Transverse colon (tissue), 4 donors: ENCODE data around the gene ZNF653. TPM values are rescaled to one million over a fixed set of nuclear protein-coding genes. Genes with fewer than 3 reads are reported as not detected.

Experiments used
- DNase-seq: peaks from one replicate; pipeline ENCODE4 v3.0.0-alpha.2; 2019
- H3K27ac ChIP-seq, 4 donors: fragments of 200-600 bp; sonication (generic); 2 replicates each; pipeline ENCODE4 v1.5.1; 2016 to 2018; ENCODE audit warnings: inconsistent platforms in 4 of 4
- H3K27me3 ChIP-seq: fragments of 200-600 bp; sonication (generic); 2 replicates; pipeline ENCODE4 v1.5.1; 2017; ENCODE audit warnings: inconsistent platforms
- H3K36me3 ChIP-seq, 4 donors: fragments of 200-600 bp; sonication (generic); 2 replicates each; pipeline ENCODE4 v1.5.1; 2017 to 2019; ENCODE audit warnings: inconsistent platforms in 4 of 4
- H3K4me1 ChIP-seq, 4 donors: fragments of 200-600 bp; sonication (generic); 2 replicates each; pipeline ENCODE4 v1.5.1; 2017 to 2020; ENCODE audit warnings: inconsistent platforms in 4 of 4
- H3K4me3 ChIP-seq, 4 donors: fragments of 200-600 bp; sonication (generic); 1 replicate in 1 of 4; 2 replicates in 3 of 4; pipeline versions ENCODE4 v1.5.1 to v1.6.1; 2017 to 2019; ENCODE audit warnings: inconsistent platforms in 4 of 4
- H3K9me3 ChIP-seq, 2 donors: fragments of 200-600 bp; sonication (generic); 2 replicates each; pipeline ENCODE4 v1.5.1; 2017 to 2019; ENCODE audit warnings: inconsistent platforms in 2 of 2
- CTCF ChIP-seq, 5 experiments: fragments of 200-600 bp in 3 of 5; fragments of 450-650 bp in 2 of 5; sonication (generic) in 3 of 5; IDR thresholded peaks; 1 replicate in 2 of 5; 2 replicates in 3 of 5; pipeline ENCODE4 v1.5.1; 2016 to 2017; ENCODE audit warnings: antibody characterized with exemption in 5 of 5, inconsistent platforms in 3 of 5, mild to moderate bottlenecking in 2 of 5, moderate library complexity in 1 of 5
- EP300 ChIP-seq: sonication (generic); formaldehyde crosslinking; IDR thresholded peaks from one replicate; pipeline ENCODE4 v1.6.1; 2017; ENCODE audit warnings: antibody characterized with exemption, low read depth
- POLR2A ChIP-seq: fragments of 450-650 bp; IDR thresholded peaks from one replicate; pipeline ENCODE4 v1.6.1; 2016; ENCODE audit warnings: antibody characterized with exemption, mild to moderate bottlenecking, moderate library complexity
- POLR2AphosphoS5 ChIP-seq, 3 donors: sonication (generic); formaldehyde crosslinking; IDR thresholded peaks; one replicate each; pipeline ENCODE4 v1.6.1; 2016; ENCODE audit warnings: antibody characterized with exemption in 3 of 3
- WGBS, 2 donors: methylation state at CpG; one replicate each; pipeline ENCODE4 v1.1.5; 2018; ENCODE audit warnings: low coverage in 1 of 2; 5-methylcytosine and 5-hydroxymethylcytosine counted together
- in situ Hi-C, 4 donors: fragments of 200-750 bp; cut with MboI; loops; one replicate each; pipeline versions ENCODE4 v1.15.0 to v1.15.1; 2017; ENCODE audit warnings: low sequenced_read_pairs in 3 of 4, low pct_ligation_motif_present in 1 of 4, low pct_unique_long_range_greater_than_20kb in 1 of 4
- intact Hi-C: fragments of 100-400 bp; cut with DNase I; formaldehyde crosslinking; loops from one replicate; pipeline ENCODE4 v1.15.1; 2023; ENCODE audit warnings: low total_unique reads
- total RNA-seq, 4 donors: library from RNA; depleted of rRNA; stranded (reverse); fragments of >200 nt; gene quantifications; one replicate each; pipeline ENCODE4 v1.1.0, GENCODE V29; 2016

ZNF653 gene
- total RNA-seq: 10 to 100 TPM; 10.6 to 44.9 (median 17.4) TPM

DNA sequence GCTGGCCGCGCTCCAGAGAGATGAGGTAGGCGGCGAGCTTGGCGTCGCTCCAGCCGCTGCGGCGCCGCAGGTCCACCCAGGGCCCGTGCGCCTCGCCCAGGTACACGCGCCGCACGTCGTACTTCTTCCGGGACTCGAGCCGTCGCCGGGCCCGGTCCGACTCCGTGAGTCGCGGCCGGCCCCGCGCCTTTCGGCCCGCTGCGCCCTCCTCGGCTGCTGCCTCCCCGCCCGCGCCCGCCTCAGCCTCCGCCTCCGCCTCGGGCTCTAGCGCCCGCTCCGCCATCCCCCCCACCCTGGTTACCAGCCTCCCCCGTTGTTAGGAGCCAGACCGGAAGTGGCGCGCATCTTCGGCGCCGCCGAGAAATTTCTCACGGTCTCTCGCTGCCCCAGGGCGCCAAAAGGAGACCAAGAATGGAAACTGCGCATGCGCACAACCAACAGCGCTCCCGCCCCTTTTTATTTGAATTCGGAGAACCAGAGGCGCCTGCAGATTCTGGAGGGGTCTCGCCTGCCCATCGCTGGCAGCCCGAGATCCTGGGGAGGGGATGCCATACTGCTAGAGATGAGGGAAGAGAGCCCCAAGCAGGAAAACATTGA, at the start of gene ZNF653:
Gene ZNF653, minus strand, starts transcription at position 336 of the 597 bp plus-strand sequence. Its CDS starts 53 bp downstream, at position 283.
- 0% methylated on average over 55 of the region's 65 CpGs; no CpG with 5 or more reads in 1 of the 2 donors for WGBS, 2 donors
- DNase-seq: peak; percentile 95
- Histone ChIP-seq H3K27me3 (no peaks in the 10 kb centered on the region), H3K4me3 (peak within 1 kb of the TSS; percentile 57 to 98 (median 96)), H3K4me1 (peaks cover 0 to 15% (median 10%) of the 10 kb centered on the region in 4 donors), H3K36me3 (no peaks in the 10 kb centered on the region), H3K9me3 (no peaks in the 10 kb centered on the region), H3K27ac (peak within 1 kb of the TSS; percentile 96 to 99 (median 98))
- intact Hi-C loops (no loop called here), in situ Hi-C loops (no loop called here)
- no peak for TF ChIP-seq CTCF (IDR thresholded peaks at IDR 0.05)
- peak; percentile 34 to 40 (median 36) for TF ChIP-seq POLR2AphosphoS5 (IDR thresholded peaks at IDR 0.05)
- peak; percentile 41 for TF ChIP-seq POLR2A
- no peak for TF ChIP-seq EP300

DNA sequence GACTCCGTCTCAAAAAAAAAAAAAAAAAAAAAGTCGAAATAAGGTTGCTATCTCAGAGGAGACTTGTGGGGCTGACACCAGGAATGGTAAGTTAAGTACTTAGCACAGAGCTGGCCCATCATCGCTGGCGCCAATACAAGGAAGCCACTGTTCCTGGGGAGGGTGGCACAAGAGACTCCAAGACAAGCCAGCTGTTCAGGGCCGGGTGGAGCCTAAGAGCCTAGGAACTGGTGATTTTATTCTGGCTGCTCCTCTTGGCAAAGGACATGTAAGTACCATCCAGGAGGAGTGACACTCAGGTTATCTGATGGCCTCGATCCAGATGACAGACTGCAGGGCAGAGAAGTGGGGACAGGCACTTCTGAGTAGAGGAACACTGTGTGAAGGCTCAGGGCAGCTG, 49.6 kb upstream of the ZNF653 start:
- Histone ChIP-seq H3K9me3 (no peaks in the 10 kb centered on the region), H3K4me1 (peaks cover 6 to 28% (median 21%) of the 10 kb centered on the region in 4 donors), H3K27ac (no peak overlapping the region), H3K4me3 (no peak overlapping the region), H3K36me3 (peaks cover 0 to 6% (median 0%) of the 10 kb centered on the region in 4 donors), H3K27me3 (no peaks in the 10 kb centered on the region)
- intact Hi-C loops (no loop called here), in situ Hi-C loops (no loop called here)
- 78% methylated on average over 6 of the region's 6 CpGs; no CpG with 5 or more reads in 1 of the 2 donors for WGBS, 2 donors
- no peak for TF ChIP-seq EP300
- TF ChIP-seq POLR2A: no peak
- TF ChIP-seq POLR2AphosphoS5 (IDR thresholded peaks at IDR 0.05): no peak
- no peak for TF ChIP-seq CTCF (IDR thresholded peaks at IDR 0.05)
- DNase-seq: no peak

DNA sequence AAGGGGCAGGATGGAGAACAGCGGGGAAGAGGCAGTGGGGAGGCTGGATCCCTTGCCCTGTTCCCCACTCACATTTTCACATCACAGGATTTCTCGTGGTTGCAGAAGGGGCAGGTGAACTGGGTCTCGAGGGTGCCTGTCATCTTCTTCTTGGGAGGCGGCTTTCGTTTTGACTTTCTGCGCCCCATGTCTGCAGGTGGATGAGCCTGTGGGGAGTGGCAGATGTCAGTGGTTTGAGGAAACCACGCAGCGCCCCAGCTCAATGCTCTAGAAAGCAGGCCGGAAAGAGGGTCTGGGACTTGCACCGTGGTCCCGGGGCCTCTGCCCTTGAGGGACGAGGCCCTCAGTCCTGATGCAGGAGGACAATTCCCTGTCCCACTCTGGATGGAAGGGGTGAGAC, 48.5 kb upstream of the ZNF653 start:
- Histone ChIP-seq H3K4me1 (peaks cover 6 to 20% (median 14%) of the 10 kb centered on the region in 4 donors), H3K27me3 (no peaks in the 10 kb centered on the region), H3K36me3 (peaks cover 0 to 6% (median 0%) of the 10 kb centered on the region in 4 donors), H3K4me3 (no peak overlapping the region), H3K27ac (peak overlapping the region in 2 of 4 donors; percentile 3 to 88), H3K9me3 (no peaks in the 10 kb centered on the region)
- DNase-seq: peak; percentile 36
- 80% methylated on average over 12 of the region's 12 CpGs; no CpG with 5 or more reads in 1 of the 2 donors for WGBS, 2 donors
- TF ChIP-seq CTCF (IDR thresholded peaks at IDR 0.05): no peak
- TF ChIP-seq POLR2A: no peak
- TF ChIP-seq POLR2AphosphoS5 (IDR thresholded peaks at IDR 0.05): no peak
- no peak for TF ChIP-seq EP300
- intact Hi-C loops: no loop called here
- in situ Hi-C loops: no loop called here

GRCh38 chr19:11552666-11553372, 47.2 kb upstream of the ZNF653 start:
- intact Hi-C loops (no loop called here), in situ Hi-C loops (no loop called here)
- Histone ChIP-seq H3K27ac (peak overlapping the region; percentile 61 to 88 (median 78)), H3K4me3 (no peak overlapping the region), H3K4me1 (peaks cover 1 to 12% (median 7%) of the 10 kb centered on the region in 4 donors), H3K27me3 (no peaks in the 10 kb centered on the region), H3K36me3 (peaks cover 0 to 6% (median 0%) of the 10 kb centered on the region in 4 donors), H3K9me3 (no peaks in the 10 kb centered on the region)
- TF ChIP-seq POLR2AphosphoS5 (IDR thresholded peaks at IDR 0.05) (no peak), EP300 (no peak), POLR2A (no peak), CTCF (IDR thresholded peaks at IDR 0.05) (no peak)
- DNase-seq: no peak
- 80 to 90% methylated on average over 2 to 20 of the region's 20 CpGs for WGBS, 2 donors
